Measurements from ENCODE around the gene TRIB2. TPM values are rescaled to one million over a fixed set of nuclear protein-coding genes. Genes with fewer than 3 reads are reported as not detected.
A peak's percentile ranks its signal among the peaks of the same experiment; 100 is the strongest.

Gene TRIB2
- total and polyA plus RNA-seq, 11 donors: 31.2 to 140 (median 41.4) TPM

DNA sequence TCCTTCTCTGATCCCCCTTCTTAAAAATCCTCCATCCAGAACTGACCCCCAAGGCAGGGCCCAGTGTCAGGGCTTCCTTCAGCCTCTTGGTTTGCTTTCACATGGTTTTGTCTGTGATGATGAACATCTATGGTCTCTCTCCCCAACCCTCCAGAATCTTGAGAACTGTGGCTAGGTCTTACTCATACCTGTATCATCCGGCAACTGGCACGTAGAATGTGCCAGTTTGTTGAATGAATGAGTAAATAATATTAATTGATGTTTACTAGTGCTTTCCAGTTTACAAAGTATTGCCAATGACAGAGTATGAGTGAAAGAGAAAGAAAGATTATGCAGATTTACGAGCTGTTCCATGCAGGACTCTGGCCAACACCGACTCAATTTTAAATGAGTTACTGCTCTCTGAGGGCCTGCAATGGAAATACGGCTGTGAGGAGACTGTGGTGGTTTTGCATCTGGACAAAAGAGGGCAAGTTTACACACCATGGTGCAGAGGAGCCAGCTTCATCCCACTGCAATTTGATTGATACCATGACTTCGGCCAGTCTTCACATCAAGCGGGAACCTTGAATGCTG lies 29.9 kb upstream of the TRIB2 start:
- 73 to 90% (median 77%) methylated on average over 7 of the region's 7 CpGs for WGBS, 4 donors
- no peak for TF ChIP-seq CTCF (IDR thresholded peaks at IDR 0.05)
- TF ChIP-seq POLR2A (IDR thresholded peaks at IDR 0.05): no peak
- DNase-seq (no peak), ATAC-seq (no peak)
- intact Hi-C loops (cut with DNase I): no loop called here
- Histone ChIP-seq H3K4me3 (no peak overlapping the region), H3K9me3 (peaks cover 0 to 12% (median 6%) of the 10 kb centered on the region in 12 donors), H3K27ac (peak overlapping the region in 1 of 12 donors; percentile 22), H3K27me3 (no peaks in the 10 kb centered on the region), H3K36me3 (no peaks in the 10 kb centered on the region), H3K4me1 (peaks cover 0 to 20% (median 0%) of the 10 kb centered on the region in 12 donors)

- H3K27ac ChIP-seq: no peak overlapping the region
- peaks cover 0 to 17% (median 6%) of the 10 kb centered on the region in 12 donors for H3K9me3 ChIP-seq
- ATAC-seq: no peak
- H3K36me3 ChIP-seq: no peaks in the 10 kb centered on the region
- TF ChIP-seq CTCF (IDR thresholded peaks at IDR 0.05): no peak
- no peak for TF ChIP-seq POLR2A (IDR thresholded peaks at IDR 0.05)
- intact Hi-C loops (cut with DNase I): no loop called here
- peaks cover 0 to 20% (median 0%) of the 10 kb centered on the region in 12 donors for H3K4me1 ChIP-seq
- no peaks in the 10 kb centered on the region for H3K27me3 ChIP-seq
- no peak overlapping the region for H3K4me3 ChIP-seq
- DNase-seq: no peak
- 80 to 89% (median 84%) methylated on average over 4 of the region's 4 CpGs for WGBS, 4 donors
Observed at GRCh38 chr2:12688091-12688490, 28.6 kb upstream of the TRIB2 start.

DNA sequence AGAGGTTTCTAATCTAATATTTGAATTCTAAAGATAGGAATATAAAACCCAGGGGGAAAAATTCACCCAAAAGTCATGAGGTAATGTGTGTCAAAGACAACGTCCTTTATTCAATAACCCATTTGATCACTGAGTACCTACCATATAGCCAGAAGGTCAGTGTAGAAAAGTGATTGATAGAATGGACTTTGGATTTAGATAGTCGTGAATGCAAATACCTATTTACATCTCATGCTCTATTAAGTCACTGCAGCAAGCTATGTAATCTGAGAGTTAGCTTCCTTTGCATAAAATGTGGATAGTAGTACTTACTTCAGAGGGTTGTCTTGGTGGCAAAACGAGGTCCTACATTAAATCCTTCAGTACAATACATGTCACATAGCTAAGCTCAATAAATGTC lies 27.8 kb upstream of the TRIB2 start:
- TF ChIP-seq POLR2A (IDR thresholded peaks at IDR 0.05) (no peak), CTCF (IDR thresholded peaks at IDR 0.05) (no peak)
- H3K27ac ChIP-seq: no peak overlapping the region

GRCh38 chr2:12693509-12693908 lies 23.2 kb upstream of the TRIB2 start:
- H3K27me3 ChIP-seq: no peaks in the 10 kb centered on the region
- WGBS, 4 donors: 96 to 98% (median 96%) methylated on average over 4 of the region's 4 CpGs
- no peak overlapping the region for H3K27ac ChIP-seq
- no peak overlapping the region for H3K4me3 ChIP-seq
- DNase-seq (no peak), ATAC-seq (no peak)
- H3K4me1 ChIP-seq: no peaks in the 10 kb centered on the region
- intact Hi-C loops (cut with DNase I): loop anchor here in 1 of 10 donors (10.0 kb wide), 1 partner anchor 139 kb away; no protein-coding TSS in a partner anchor
- peaks cover 0 to 20% (median 6%) of the 10 kb centered on the region in 12 donors for H3K9me3 ChIP-seq
- TF ChIP-seq CTCF (IDR thresholded peaks at IDR 0.05) (no peak), POLR2A (IDR thresholded peaks at IDR 0.05) (no peak)
- H3K36me3 ChIP-seq: no peaks in the 10 kb centered on the region

More for the DNA sequence above, 27.8 kb upstream of the TRIB2 start:
- Histone ChIP-seq H3K4me3 (no peak overlapping the region), H3K27me3 (no peaks in the 10 kb centered on the region), H3K9me3 (peaks cover 0 to 17% (median 6%) of the 10 kb centered on the region in 12 donors), H3K4me1 (peaks cover 0 to 20% (median 0%) of the 10 kb centered on the region in 12 donors), H3K36me3 (no peaks in the 10 kb centered on the region)
- WGBS, 4 donors: 79 to 87% (median 82%) methylated on average over 3 of the region's 3 CpGs
- DNase-seq (no peak), ATAC-seq (no peak)
- intact Hi-C loops (cut with DNase I): no loop called here
